ENCODE data around the gene DHX9. TPM values are rescaled to one million over a fixed set of nuclear protein-coding genes. Genes with fewer than 3 reads are reported as not detected.

DHX9 gene
- total RNA-seq, 1 experiment from 2014 or later = 220 TPM

DNA sequence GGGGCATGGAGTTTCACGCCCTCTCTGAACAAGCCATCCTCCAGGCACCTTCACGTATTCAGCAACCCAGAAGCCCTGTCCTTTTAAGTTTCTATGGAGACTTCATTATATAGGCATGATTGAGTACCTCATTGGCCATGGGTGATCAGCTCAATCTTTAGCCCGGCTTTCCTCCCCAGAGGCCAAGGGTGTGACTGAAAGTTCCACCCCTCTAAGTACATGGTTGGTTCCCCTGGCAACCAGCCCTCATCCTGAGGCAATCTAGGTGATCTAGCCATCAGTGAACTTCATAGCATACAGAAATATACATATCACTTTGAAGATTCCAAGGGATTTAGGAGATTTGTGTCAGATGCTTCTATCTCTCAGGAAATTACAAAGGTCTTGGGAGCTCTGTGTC lies 21.3 kb upstream of the DHX9 start:
- H4K20me1 ChIP-seq (ENCODE audit: insufficient read depth) = no peaks in the 10 kb centered on the region
- no TSS peak for BruUV-seq (replicated peaks)
- no peak overlapping the region for H3K4me2 ChIP-seq (ENCODE audit: low read length)
- H2AFZ ChIP-seq (ENCODE audit: low read depth, low read length, poor library complexity, severe bottlenecking) = no peak overlapping the region
- ATAC-seq (no peak), DNase-seq (ENCODE audit: low read depth, low spot score) (no peak)
- intact Hi-C loops (cut with micrococcal nuclease) = no loop called here
- no peaks in the 10 kb centered on the region for H3K36me3 ChIP-seq (ENCODE audit: control insufficient read depth in 1 of 2, insufficient read depth in 2 of 2, low read length in 2 of 2)
- CTCF ChIA-PET = no interaction called here
- TF ChIP-seq CBX3 (IDR thresholded peaks at IDR 0.05; ENCODE audit: low read depth) (no peak), JUND (IDR thresholded peaks at IDR 0.05) (no peak), SIN3A (IDR thresholded peaks at IDR 0.05; ENCODE audit: low read depth) (no peak), EZH2 (IDR thresholded peaks at IDR 0.05) (no peak), ELF1 (IDR thresholded peaks at IDR 0.05; ENCODE audit: borderline replicate concordance, low read depth) (no peak), ZNF274 (IDR thresholded peaks at IDR 0.05; ENCODE audit: low read depth, low read length) (no peak), EGR1 (IDR thresholded peaks at IDR 0.05; ENCODE audit: low read depth) (no peak), POLR2A (IDR thresholded peaks at IDR 0.05; ENCODE audit: borderline replicate concordance, extremely low read depth, insufficient read depth, insufficient read length) (no peak), FOSL1 (IDR thresholded peaks at IDR 0.05; ENCODE audit: low read depth) (no peak), EZH2phosphoT487 (IDR thresholded peaks at IDR 0.05; ENCODE audit: borderline replicate concordance) (no peak)
- TF ChIP-seq, protein P1, sequence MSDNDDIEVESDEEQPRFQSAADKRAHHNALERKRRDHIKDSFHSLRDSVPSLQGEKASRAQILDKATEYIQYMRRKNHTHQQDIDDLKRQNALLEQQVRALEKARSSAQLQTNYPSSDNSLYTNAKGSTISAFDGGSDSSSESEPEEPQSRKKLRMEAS (IDR thresholded peaks at IDR 0.05) = no peak
- TF ChIP-seq, protein P2, sequence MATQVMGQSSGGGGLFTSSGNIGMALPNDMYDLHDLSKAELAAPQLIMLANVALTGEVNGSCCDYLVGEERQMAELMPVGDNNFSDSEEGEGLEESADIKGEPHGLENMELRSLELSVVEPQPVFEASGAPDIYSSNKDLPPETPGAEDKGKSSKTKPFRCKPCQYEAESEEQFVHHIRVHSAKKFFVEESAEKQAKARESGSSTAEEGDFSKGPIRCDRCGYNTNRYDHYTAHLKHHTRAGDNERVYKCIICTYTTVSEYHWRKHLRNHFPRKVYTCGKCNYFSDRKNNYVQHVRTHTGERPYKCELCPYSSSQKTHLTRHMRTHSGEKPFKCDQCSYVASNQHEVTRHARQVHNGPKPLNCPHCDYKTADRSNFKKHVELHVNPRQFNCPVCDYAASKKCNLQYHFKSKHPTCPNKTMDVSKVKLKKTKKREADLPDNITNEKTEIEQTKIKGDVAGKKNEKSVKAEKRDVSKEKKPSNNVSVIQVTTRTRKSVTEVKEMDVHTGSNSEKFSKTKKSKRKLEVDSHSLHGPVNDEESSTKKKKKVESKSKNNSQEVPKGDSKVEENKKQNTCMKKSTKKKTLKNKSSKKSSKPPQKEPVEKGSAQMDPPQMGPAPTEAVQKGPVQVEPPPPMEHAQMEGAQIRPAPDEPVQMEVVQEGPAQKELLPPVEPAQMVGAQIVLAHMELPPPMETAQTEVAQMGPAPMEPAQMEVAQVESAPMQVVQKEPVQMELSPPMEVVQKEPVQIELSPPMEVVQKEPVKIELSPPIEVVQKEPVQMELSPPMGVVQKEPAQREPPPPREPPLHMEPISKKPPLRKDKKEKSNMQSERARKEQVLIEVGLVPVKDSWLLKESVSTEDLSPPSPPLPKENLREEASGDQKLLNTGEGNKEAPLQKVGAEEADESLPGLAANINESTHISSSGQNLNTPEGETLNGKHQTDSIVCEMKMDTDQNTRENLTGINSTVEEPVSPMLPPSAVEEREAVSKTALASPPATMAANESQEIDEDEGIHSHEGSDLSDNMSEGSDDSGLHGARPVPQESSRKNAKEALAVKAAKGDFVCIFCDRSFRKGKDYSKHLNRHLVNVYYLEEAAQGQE (IDR thresholded peaks at IDR 0.05; ENCODE audit: low read depth) = no peak
- TF ChIP-seq, protein P3, sequence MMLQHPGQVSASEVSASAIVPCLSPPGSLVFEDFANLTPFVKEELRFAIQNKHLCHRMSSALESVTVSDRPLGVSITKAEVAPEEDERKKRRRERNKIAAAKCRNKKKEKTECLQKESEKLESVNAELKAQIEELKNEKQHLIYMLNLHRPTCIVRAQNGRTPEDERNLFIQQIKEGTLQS (IDR thresholded peaks at IDR 0.05) = no peak
- H3K9ac ChIP-seq (ENCODE audit: low read length) = no peak overlapping the region
- no peaks in the 10 kb centered on the region for H3K79me2 ChIP-seq (ENCODE audit: insufficient read depth, low read length)
- H3K27ac ChIP-seq (ENCODE audit: low read depth, low read length) = no peak overlapping the region
- no peaks in the 10 kb centered on the region for H3K9me2 ChIP-seq (ENCODE audit: insufficient read depth)
- RAD21 ChIA-PET (ENCODE audit: low non-redundant PET in 1 of 2, low total read pairs in 2 of 2, uncharacterized antibody in 2 of 2, unreplicated experiment in 2 of 2) = no interaction called here
- POLR2A ChIA-PET = no interaction called here
- no peaks in the 10 kb centered on the region for H3K27me3 ChIP-seq (ENCODE audit: insufficient read depth, low read length)
- peaks cover 0 to 6% of the 10 kb centered on the region in 2 experiments; a peak in 1 of 4 replicates for H3K4me1 ChIP-seq (ENCODE audit: control insufficient read depth in 1 of 2, insufficient read depth in 2 of 2, low read length in 2 of 2)
- H3K4me3 ChIP-seq (replicated peaks in 1 of 2; ENCODE audit: low read depth in 1 of 2, low read length in 2 of 2) = no peak overlapping the region
- no peaks in the 10 kb centered on the region for H3K9me3 ChIP-seq (ENCODE audit: control insufficient read depth in 1 of 2, insufficient read depth in 1 of 2, low read depth in 1 of 2, low read length in 2 of 2)

All from HCT116 (cell line).